Pancreas (tissue), 10 donors: ENCODE results near the gene EGLN3. TPM values are rescaled to one million over a fixed set of nuclear protein-coding genes. Genes with fewer than 3 reads are reported as not detected.

Experiments
- ATAC-seq, 4 donors: fragments of 200-7000 bp; cut with Tn5 transposase; one replicate each; pipeline versions ENCODE4 v1.8.0 to v1.9.1; 2020; ENCODE audit warnings: mild to moderate bottlenecking in 4 of 4, moderate library complexity in 4 of 4
- DNase-seq, 6 donors: peaks; one replicate each; pipeline ENCODE4 v3.0.0-alpha.2; 2020
- FAIRE-seq: peaks from 2 replicates; lab custom pipeline; 2012; peaks lifted over from hg19 to GRCh38; lab: Jason Lieb, UNC
- H3K27ac ChIP-seq, 4 donors: fragments of 200-600 bp; sonication (generic); 1 replicate in 3 of 4; 2 replicates in 1 of 4; pipeline versions ENCODE4 v1.5.0 to v1.8.0; 2020
- H3K27me3 ChIP-seq, 4 donors: fragments of 200-600 bp; one replicate each; pipeline ENCODE4 v1.8.0; 2021
- H3K36me3 ChIP-seq, 3 donors: fragments of 200-600 bp; sonication (generic) in 1 of 3; one replicate each; pipeline versions ENCODE4 v1.5.0 to v1.8.0; 2020 to 2021
- H3K4me1 ChIP-seq, 3 donors: fragments of 200-600 bp; one replicate each; pipeline ENCODE4 v1.8.0; 2021
- H3K4me3 ChIP-seq, 4 donors: fragments of 200-600 bp; sonication (generic) in 2 of 4; one replicate each; pipeline versions ENCODE4 v1.5.0 to v1.8.0; 2020 to 2021
- H3K9me3 ChIP-seq, 4 donors: fragments of 200-600 bp; one replicate each; pipeline ENCODE4 v1.8.0; 2021
- CTCF ChIP-seq, 4 donors: fragments of 200-600 bp; sonication (generic) in 3 of 4; IDR thresholded peaks; one replicate each; pipeline versions ENCODE4 v1.5.0 to v1.8.0; 2021; ENCODE audit warnings: antibody characterized with exemption in 4 of 4
- WGBS, 2 donors: extraction: QIAGEN DNeasy Blood & Tissue Kit; methylation state at CpG; one replicate each; pipeline ENCODE4 v1.1.7; 2013; 5-methylcytosine and 5-hydroxymethylcytosine counted together
- intact Hi-C, 3 donors: fragments of 100-400 bp; cut with DNase I; formaldehyde crosslinking; loops; one replicate each; pipeline versions ENCODE4 v1.11.1 to v1.14.2; 2022
- polyA plus RNA-seq, 2 donors: library from polyadenylated mRNA; stranded (reverse); fragments of 200-250 nt; gene quantifications; one replicate each; pipeline ENCODE4 v1.2.3, GENCODE V29; 2013
- total RNA-seq, 6 donors: library from RNA; stranded (reverse); fragmentation: NEBNext Ultra II Directional in 4 of 6; extraction: Animal tissue kit (Norgen Biotek cat#: 25700) in 4 of 6; gene quantifications; one replicate each; pipeline versions ENCODE4 v1.2.1 to v1.2.4, GENCODE V29; 2021 to 2023
- donor health status: healthy with polysubstance abuse.
- donor health status: DM: no; HTN: no; CAD: no; lungs with moderate emphysema.
- donor health status: DM: no; HTN: no; CAD: no.
- donor health status: control.
- donor health status: control.
- donor health status: Bipolar disorder and iron deficiency.
- donor health status: DM: yes; HTN: yes; CAD: no.
- donor health status: DM: no; HTN: no; CAD: no.
- donor health status: DM: no; HTN: no; CAD: no.
- donor health status: DM: yes; HTN: yes; CAD: no.

The EGLN3 gene
- total and polyA plus RNA-seq, 8 donors, result 1.2 to 14.5 (median 2.9) TPM

GRCh38 chr14:33996462-33996861 is 45.6 kb upstream of the EGLN3 start:
- Histone ChIP-seq H3K9me3 (no peaks in the 10 kb centered on the region), H3K36me3 (no peaks in the 10 kb centered on the region), H3K4me3 (no peak overlapping the region), H3K27me3 (no peaks in the 10 kb centered on the region), H3K27ac (no peak overlapping the region), H3K4me1 (no peaks in the 10 kb centered on the region)
- intact Hi-C loops, result no loop called here
- no peak for FAIRE-seq
- no peak for TF ChIP-seq CTCF (IDR thresholded peaks at IDR 0.05)
- 93 to 95% methylated on average over 8 of the region's 8 CpGs for WGBS, 2 donors
- no peak for DNase-seq
- ATAC-seq, result no peak

GRCh38 chr14:33993246-33993645 is 42.4 kb upstream of the EGLN3 start:
- no peaks in the 10 kb centered on the region for H3K27me3 ChIP-seq
- FAIRE-seq (no peak), ATAC-seq (no peak), DNase-seq (no peak)
- H3K9me3 ChIP-seq, result no peaks in the 10 kb centered on the region
- H3K27ac ChIP-seq, result no peak overlapping the region
- H3K4me1 ChIP-seq, result no peaks in the 10 kb centered on the region
- H3K36me3 ChIP-seq, result no peaks in the 10 kb centered on the region
- no peak overlapping the region for H3K4me3 ChIP-seq
- intact Hi-C loops, result no loop called here
- no peak for TF ChIP-seq CTCF (IDR thresholded peaks at IDR 0.05)
- WGBS, 2 donors, result 61 to 64% methylated on average over 1 of the region's 1 CpG

- no peaks in the 10 kb centered on the region for H3K4me1 ChIP-seq
- DNase-seq, result no peak
- H3K27ac ChIP-seq, result no peak overlapping the region
- ATAC-seq, result no peak
- 71 to 78% methylated on average over 3 of the region's 3 CpGs for WGBS, 2 donors
- H3K27me3 ChIP-seq, result no peaks in the 10 kb centered on the region
- TF ChIP-seq CTCF (IDR thresholded peaks at IDR 0.05), result no peak
- no peaks in the 10 kb centered on the region for H3K9me3 ChIP-seq
- H3K4me3 ChIP-seq, result no peak overlapping the region
- no peak for FAIRE-seq
- intact Hi-C loops, result no loop called here
- no peaks in the 10 kb centered on the region for H3K36me3 ChIP-seq
These were observed 41.6 kb upstream of the EGLN3 start for GRCh38 chr14:33992274-33993007.

- WGBS, 2 donors, result 89 to 92% methylated on average over 1 of the region's 1 CpG
- TF ChIP-seq CTCF (IDR thresholded peaks at IDR 0.05), result no peak
- ATAC-seq, result no peak
These were observed 39.9 kb upstream of the EGLN3 start for GRCh38 chr14:33990790-33991189.

GRCh38 chr14:33987565-33988080 is 36.7 kb upstream of the EGLN3 start:
- Histone ChIP-seq H3K4me1 (no peaks in the 10 kb centered on the region), H3K9me3 (no peaks in the 10 kb centered on the region), H3K27ac (no peak overlapping the region), H3K4me3 (no peak overlapping the region), H3K27me3 (no peaks in the 10 kb centered on the region), H3K36me3 (no peaks in the 10 kb centered on the region)
- FAIRE-seq, result no peak
- no peak for ATAC-seq
- TF ChIP-seq CTCF (IDR thresholded peaks at IDR 0.05), result no peak
- WGBS, 2 donors, result 61 to 63% methylated on average over 4 of the region's 4 CpGs
- intact Hi-C loops, result no loop called here
- DNase-seq, result no peak

More at GRCh38 chr14:33990790-33991189, 39.9 kb upstream of the EGLN3 start:
- intact Hi-C loops, result no loop called here
- H3K4me3 ChIP-seq, result no peak overlapping the region
- no peaks in the 10 kb centered on the region for H3K27me3 ChIP-seq
- no peaks in the 10 kb centered on the region for H3K4me1 ChIP-seq
- H3K27ac ChIP-seq, result no peak overlapping the region
- DNase-seq, result no peak
- no peaks in the 10 kb centered on the region for H3K9me3 ChIP-seq
- H3K36me3 ChIP-seq, result no peaks in the 10 kb centered on the region
- FAIRE-seq, result no peak
